IPS DF 4.7 (cell line): Measurements from ENCODE around the gene TUT7.
"Not testable (repeated sequence)": the region's sequence is repeated elsewhere in the genome, so short reads cannot be mapped to it uniquely, and the experiment has no call there.

Experiments
- DNase-seq: peaks from one replicate; pipeline ENCODE4 v3.0.0-alpha.2; 2013; ENCODE audit warnings: low spot score; ENCODE audit errors: extremely low read depth

TUT7 gene

DNA sequence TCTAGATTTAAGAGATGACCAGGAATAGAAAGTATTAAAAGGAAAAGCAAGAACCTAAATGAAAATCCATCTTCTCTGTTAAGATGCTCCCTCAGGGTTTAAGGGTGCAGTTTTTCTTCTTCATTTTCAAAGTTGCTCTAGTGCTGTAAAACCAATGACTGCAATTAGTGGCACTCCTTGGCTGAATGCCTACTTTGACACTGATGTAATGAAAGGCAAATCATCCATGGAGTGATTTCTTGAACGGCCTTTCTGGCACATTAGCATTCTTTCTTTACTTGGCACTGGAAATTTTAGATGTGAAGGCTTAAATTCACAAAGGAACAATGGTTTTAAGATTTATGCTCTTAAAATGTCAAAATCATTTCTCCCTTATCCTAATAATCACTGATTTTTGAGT lies 52.5 kb downstream of the TUT7 start:
- no peak for DNase-seq

DNA sequence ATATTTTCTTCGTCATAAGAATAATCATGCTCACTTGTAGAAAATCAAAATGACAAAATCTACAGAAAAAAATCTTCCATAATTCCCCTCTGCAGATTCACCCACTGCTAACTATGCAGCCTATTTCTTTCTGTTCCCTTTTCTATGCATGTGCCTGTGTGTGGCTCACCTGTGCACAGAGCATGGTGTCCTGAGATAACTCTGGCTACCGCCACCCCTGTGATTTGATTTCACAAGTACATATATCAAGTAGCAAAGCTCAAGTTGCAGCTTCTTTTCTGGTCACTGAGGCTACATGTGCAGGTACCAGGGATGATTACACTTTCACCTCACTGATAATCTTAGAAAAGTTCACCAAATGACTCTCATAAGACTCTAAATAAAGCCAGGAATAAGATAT lies 53.5 kb downstream of the TUT7 start:
- no peak for DNase-seq

DNA sequence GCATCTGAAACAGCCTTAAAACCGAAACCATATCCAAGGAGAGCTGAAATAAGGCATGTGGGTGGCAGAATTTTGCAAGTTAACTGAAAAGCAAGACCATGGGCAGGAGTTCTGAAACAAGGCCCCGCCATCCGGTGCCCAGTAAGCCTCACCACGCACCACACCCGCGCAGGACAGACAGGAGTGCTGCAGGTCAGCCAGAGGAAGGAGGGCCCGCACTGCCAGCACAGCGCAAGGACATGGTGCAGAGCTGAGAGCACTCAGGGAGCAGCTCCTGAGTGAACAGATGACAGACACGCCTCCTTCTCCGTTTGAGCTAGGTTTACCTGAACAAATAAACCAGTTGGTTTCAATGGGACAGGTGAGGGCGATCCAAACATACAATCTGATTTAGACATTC lies 55.3 kb downstream of the TUT7 start:
- DNase-seq = no peak

DNA sequence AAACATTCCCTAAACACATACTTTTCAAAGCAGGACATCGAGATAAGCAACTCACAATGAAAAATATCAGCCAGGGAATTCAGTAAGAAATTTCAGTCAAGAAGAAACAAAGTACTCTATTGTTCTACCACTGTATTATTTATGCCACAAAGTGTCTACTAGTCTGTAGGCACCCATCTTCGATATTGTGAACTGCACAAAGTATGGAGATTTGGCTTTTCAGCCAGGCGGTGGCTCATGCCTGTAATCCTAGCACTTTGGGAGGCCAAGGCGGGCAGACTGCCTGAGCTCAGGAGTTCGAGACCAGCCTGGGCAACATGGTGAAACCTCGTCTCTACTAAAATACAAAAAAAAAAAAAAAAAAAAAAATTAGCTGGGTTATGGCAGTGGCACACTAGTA lies 63.9 kb downstream of the TUT7 start:
- DNase-seq = not testable (repeated sequence)

DNA sequence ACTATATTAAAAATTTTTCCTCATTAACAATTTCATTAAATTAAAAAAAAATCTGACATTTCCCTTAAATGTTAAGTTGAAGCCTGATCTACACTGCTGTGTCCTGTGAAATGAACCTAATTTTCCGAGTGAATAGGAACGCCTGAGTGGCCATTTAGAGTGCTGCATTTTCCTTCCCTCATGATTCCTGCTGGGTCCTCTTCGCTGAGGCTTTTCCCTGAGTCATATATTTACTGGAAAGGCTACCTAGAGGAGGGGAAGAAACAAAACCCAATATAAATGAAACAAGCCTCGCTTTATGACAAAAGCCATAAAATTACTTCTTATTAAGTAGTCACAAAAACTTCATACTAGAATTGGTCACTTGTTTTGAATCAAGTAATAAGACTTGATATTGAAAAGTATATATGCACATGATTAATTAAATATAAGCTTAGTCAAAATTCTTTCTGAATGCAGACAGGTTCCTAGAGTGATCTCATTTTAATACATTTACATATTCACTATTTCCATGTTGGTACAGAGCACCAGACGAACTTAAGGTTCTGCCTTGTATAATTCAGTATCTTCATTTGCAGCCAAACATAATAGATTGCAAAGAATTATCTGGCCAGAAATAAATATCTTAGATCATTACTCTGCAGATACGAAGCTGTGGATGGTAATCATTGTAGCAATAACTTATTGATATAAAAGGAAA lies 65.6 kb downstream of the TUT7 start:
- no peak for DNase-seq

DNA sequence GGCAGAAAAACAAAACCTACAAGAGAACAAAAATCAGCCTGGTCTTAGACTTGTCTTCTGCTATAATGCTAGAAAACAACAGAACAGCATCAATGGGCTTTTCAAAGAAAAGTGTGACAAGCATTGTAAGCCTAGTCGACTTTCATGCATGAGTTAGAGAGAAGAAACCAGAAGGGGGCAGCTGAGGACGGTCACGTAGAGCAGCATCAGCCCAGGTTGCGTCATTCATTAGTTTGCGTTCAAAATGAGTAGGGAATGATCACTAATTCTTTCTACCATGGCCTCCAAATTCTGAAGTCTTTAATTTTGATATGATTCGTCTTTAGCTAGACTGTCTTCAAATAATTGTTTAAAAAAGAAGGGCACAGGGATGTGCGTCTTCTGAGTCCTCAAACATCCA lies 67.2 kb downstream of the TUT7 start:
- no peak for DNase-seq

DNA sequence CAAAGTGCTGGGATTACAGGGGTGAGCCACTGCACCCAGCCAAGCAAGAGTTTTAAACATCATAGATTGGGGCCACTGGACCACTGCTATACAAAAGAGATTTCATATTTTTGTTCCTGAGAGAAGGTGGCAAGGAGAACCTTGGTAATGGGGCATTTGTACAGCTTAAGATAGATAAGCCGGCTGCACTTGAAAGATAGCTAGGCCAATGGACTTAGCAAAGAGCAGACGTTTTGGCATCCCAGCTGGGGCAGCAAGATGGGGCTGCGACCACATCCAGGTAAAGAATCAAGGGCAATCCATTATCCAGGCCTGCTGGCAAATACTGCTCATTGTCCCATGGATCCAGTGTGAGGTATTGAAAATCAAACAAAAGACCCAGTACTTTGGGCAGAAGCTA lies 67.9 kb downstream of the TUT7 start:
- no peak for DNase-seq

DNA sequence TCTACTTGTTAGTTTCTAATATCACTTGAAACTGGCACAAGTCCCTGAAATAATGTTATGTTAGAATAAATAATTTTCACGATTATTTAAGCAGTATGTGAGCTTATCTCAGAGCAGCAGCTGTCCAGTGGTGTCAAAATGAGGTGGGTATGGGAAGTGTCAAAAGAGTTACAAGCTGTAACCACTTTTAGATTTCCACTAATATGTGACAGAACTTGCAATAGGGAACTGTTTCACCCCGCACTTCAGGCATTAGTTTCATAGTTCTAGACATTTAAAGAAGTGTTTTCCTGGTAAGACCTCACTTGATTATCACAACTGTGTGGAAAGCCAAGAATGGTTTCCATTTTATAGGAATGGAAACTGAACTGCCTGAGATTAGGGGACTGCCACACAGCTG lies 68.9 kb downstream of the TUT7 start:
- DNase-seq = no peak

DNA sequence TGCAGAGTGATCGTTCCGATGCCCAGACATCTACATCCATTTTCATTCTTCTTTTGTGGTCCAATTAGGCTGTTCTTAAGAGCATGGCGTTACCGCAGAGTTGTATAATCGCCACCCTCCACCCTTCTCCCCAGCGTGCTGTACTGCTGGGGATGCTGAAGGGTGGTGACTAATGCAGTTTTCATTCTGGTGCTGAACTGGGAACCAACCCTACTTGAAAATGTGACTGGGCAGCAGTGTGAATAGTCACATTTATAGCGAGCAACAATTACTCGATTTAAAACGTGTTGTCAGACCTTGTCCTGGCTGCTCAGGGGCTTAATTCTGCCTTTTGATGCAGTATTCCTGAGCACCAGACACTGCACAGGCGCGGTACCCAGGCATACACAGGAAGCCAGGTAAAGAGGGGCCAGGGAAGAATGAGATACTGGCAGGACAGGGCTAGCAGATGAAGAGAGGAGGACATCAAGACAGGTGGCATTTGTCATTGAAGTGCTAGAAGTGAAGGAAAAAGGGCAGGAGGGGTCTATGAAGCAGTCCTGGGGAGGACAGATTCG lies 71.2 kb downstream of the TUT7 start:
- DNase-seq = no peak

DNA sequence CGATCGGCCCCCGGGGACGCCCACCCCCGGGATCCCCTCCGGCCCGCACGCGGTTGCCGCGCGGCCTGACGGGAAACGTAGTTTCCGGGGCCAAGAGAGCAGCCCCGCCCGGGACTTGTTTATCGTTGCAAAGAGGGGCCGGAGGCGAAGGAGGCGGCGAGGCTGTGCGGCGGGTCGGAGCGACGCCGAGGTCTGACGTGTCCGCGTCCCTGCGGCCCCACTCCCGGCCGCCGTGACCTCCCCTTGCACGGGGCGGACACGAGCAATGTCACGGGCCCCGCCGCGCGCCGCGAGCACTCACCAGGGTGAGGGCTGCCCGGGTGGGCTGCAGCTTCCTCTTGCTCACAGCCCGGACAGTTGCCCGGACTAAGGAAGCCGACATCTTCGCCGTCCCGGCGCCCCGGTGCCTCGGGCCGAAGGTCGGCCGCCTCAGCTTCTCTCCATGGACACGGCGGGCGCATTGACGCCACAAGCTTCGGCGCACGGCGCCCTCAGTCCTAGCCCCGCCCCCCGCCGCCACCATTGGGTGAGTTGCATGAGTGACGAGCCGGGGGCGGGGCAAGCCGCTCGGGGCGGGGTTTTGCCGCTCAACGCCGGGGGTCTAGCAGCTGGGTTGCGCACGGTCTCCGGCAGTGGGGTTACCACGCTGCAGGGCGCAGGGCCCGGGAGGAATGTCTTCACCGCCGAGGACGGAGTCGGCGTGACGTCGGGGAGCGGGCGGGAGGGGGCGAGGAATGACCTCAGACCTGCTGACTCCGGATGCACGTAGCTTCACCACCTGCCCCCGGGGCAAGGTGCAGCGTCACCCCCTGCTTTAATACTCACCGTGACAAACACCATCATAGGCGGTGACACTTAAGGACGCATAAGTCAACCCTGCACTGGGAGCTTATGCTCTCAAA lies 71.9 kb downstream of the TUT7 start, which contains the start of gene ISCA1:
Gene ISCA1, minus strand, starts transcription at position 462 of the 902 bp plus-strand sequence. Its CDS starts 80 bp downstream, at position 382.
- no peak for DNase-seq

DNA sequence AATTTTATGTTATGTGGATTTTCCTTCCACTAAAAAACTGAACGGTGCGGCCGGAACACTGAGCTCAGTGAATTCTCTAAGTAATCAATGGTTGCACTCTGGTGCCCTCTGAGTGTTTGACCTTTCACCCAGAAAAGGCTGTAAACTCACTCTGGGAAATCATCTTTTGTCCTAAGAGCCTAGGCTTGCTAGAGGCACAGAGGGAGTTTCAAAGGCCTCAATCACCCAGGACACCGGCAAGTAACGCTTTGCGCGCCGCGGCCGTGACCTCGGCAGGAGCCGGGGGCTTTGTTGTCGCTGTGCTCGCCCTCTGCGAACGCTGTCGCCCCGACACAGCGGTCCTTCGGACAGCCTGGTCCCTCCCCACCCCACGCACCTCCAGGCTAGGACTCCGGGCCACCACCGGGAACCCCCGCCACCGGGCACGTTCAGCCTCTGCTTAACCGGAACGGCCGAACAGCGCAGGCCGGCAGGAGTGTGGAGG lies 72.6 kb downstream of the TUT7 start:
- DNase-seq = no peak

DNA sequence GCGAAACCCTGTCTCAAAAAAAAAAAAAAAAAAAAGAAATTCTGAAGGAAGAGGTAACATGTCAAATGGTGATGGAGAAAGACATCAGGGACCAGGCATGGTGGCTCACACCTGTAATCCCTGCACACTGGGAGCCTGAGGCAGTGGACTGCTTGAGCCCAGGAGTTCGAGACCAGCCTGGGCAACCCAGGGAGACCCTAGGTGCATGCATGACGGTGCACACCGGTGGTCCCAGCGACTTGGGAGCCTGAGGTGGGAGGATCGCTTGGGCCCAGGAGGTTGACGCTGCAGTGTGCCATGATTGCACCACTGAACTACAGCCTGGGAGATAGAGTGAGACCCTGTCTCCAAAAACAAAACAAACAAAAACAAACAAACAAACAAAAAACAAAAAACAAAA lies 73.6 kb downstream of the TUT7 start:
- DNase-seq = no peak

DNA sequence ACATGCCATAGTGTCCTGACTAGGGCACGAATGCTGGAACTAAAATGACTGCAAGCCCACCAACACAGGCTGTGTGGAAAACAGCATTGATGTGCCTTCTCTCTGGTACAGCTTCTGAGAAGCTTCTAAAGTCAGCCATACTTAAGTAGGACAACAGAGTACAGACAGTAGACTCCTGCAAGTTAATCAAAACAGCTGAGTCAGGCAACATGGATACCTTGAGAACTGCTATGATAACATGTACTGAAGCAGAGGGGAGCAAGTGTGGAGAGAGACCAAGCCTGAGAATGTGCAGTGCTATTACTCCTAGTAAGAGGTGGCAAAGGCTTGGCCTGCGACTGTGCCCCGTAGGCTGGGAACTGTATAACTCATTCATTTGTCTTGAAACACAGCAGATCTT lies 74.4 kb downstream of the TUT7 start:
- no peak for DNase-seq

DNA sequence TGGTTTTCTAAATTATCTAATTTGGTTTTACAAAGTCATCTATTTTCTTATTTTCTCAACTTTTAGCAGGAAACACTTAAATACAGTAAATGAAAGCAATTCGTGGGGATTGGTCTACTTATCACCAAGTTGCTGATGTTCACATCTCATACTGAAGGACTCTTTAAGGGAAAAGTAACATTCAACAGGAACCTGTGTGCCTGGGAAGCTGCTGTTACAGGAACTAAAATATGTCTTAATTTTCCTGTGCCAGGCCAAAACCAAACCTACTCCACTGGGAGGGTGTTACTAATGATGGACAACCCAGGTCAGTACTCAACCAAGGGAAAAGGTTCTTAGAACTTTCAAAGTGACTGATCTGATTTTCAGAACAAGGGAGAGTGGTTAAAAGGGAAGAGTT lies 77.1 kb downstream of the TUT7 start:
- no peak for DNase-seq

DNA sequence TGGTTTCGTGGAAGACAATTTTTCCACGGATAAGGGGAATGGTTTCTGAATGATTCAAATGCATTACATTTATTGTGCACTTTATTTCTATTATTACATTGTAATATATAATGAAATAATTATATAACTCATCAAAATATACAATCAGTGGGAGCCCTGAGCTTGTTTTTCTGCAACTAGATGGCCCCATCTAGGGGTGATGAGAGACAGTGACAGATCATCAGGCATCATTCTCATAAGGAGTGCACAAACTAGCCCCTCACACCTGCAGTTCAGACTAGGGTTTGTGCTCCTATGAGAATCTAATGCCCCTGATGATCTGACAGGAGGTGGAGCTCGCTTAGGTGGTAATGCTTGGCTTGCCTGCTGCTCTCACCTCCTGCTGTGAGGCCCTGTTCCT lies 78.2 kb downstream of the TUT7 start:
- no peak for DNase-seq

DNA sequence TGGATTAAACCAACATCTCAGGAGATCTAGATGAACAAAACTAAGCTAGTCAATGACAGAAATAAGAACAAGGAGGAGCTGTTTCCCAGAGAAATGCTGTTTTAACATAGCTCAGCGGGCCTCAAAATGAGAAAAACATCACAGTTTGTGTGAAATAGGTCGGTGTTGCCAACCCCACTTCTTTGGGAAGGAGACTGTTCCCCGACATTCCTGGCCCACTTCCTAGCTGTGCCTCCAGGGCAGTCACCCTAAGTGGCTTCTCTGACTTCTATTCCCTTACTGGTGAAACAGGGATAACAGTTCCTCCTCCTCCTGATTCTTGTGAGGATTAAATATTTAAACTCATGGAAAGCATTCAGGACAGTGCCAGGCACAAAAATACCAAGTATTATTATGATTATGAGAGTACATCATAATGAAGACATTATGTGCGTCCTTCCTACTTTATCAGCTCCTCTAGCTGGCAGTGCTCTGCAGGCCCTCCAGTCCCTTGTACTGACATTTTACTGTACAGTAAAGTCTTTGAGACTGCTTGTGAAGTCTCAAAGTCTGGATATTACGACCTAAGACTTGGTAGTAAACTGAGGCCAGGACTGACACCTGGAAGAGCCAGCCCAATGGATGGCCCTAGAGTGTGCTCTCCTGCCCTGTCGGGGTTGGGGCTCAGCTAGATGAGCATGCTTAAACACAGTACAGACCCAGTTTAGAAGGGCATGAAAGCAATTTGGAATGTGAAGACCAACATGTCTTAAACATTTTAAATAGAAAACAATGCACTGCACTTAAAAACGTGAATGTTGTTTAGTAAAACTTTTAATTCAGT lies 79.2 kb downstream of the TUT7 start:
- no peak for DNase-seq

DNA sequence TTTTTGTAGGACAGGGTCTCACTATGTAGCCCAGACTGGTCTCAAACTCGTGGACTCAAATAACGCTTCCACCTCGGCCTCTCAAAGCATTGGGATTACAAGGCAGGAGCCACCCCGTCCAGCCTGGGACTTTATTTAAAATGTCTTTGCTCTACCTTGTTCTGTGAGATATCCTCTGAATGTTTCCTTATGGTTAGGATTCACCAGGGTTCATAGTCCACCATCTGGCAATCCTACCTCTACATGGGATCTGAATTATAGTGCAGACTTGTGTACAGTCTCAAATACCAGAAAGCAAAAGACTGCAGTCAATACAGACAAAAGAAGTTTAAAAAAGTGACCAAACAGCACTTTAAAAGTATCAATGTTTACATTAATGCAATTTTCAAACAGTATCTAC lies 82.0 kb downstream of the TUT7 start:
- DNase-seq = no peak

DNA sequence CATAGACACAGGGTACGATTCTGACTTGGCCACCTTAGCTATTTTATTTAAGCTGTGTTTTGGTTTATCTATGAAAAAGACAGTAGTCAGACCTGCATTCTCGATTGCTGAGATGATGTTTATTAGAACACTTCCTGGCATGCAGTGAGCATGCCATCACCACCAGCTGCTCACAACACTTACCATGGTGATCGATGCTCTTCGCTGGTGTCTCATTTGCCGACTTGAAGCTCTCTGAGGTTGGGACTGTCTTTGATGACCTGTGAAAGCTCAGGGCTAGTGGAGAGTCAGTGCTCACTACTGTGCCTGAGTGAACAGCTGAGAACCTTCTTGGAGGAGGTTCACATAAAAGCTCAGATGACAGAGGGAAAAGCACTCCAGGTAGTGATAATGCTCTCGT lies 90.3 kb downstream of the TUT7 start:
- DNase-seq = no peak

DNA sequence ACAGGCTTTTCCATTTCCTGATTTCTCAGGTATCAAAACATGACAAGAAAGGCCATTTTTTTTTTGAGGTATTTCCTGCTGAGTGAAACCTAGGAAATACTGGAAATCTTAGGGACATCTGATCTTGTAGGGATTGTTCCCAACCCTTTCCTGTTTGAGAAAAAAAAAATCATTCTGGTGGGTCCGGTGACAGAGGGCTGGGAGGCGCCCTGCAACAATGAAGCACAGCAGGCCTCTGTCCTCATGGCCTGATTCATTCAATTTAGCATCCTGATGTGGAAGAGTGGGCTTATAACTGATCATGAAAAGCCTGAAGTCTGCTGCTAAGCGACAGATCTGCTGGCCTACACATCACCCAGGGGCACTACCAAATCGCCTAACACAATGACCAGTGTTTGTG lies 91.7 kb downstream of the TUT7 start:
- DNase-seq = no peak

DNA sequence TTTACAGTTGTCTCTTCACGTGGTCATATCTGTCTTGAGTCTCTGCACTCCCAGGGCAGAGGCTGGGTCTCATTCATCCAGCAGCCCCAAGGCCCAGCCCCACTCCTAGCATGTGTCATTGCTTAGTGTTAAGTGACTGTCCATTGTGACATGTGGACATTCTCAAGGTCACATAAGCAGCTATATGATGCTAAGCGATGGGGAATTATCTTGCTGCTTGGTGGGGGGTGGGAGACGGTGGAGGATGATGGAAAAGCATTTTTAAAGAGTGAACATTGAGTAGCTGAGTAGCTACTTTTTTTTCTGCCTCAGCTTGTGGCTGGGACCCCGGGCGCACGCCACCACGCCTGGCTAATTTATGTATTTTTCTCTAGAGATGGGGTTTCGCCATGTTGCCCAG lies 94.7 kb downstream of the TUT7 start, which contains the start of gene C9orf153:
Gene C9orf153, minus strand, starts transcription at position 101 of the 400 bp plus-strand sequence. CDS start 30,054 bp downstream, outside the sequence.
- DNase-seq = no peak

DNA sequence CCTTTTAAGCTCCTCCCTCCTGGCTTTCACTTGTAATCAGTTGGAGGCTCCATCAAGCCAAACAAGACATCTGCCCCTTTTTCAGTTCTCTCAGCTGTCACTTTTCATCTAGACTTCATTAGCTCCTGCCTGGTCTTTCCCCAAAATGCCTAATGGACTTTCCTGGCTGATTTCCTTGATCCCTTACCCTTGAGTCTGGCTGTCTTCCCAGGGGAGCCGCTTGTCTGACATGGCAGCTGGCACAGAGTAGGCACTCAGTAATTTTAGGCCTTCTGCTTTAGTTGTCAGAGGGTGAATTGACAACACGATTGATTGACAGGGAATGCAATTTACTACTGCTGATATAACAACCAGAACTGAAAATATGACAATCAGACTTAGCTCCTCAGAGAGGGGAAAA lies 96.8 kb downstream of the TUT7 start:
- DNase-seq = no peak
